ENCODE data around the gene NPR3. TPM values are rescaled to one million over a fixed set of nuclear protein-coding genes. Genes with fewer than 3 reads are reported as not detected.

The NPR3 gene
- total RNA-seq, 1 donor from 2014 or later, result 19.3 TPM

GRCh38 chr5:32711681-32712480 lies 760 bp downstream of the NPR3 start:
- no peak for DNase-seq

GRCh38 chr5:32712481-32713360 lies 1.6 kb downstream of the NPR3 start:
- DNase-seq, result no peak

GRCh38 chr5:32713361-32713769 lies 2.2 kb downstream of the NPR3 start:
- no peak for DNase-seq

GRCh38 chr5:32713770-32714381 lies 2.8 kb downstream of the NPR3 start:
- no peak for DNase-seq

GRCh38 chr5:32714836-32715235 lies 3.7 kb downstream of the NPR3 start:
- DNase-seq, result no peak

GRCh38 chr5:32720300-32720699 lies 9.2 kb downstream of the NPR3 start:
- DNase-seq, result no peak

- no peak for DNase-seq
Measured at GRCh38 chr5:32721626-32722025, 10.5 kb downstream of the NPR3 start.

GRCh38 chr5:32722957-32723356 lies 11.8 kb downstream of the NPR3 start:
- DNase-seq, result no peak

GRCh38 chr5:32724526-32724925 lies 13.4 kb downstream of the NPR3 start:
- DNase-seq, result no peak

- no peak for DNase-seq
Measured at GRCh38 chr5:32726086-32726557, 15.0 kb downstream of the NPR3 start.

- DNase-seq, result no peak
Measured at GRCh38 chr5:32729651-32730050, 18.5 kb downstream of the NPR3 start.

- DNase-seq, result no peak
Measured at GRCh38 chr5:32733590-32734340, 22.6 kb downstream of the NPR3 start.

GRCh38 chr5:32734827-32735378 lies 23.8 kb downstream of the NPR3 start:
- no peak for DNase-seq

GRCh38 chr5:32735512-32735911 lies 24.4 kb downstream of the NPR3 start:
- DNase-seq, result no peak

GRCh38 chr5:32736842-32737241 lies 25.7 kb downstream of the NPR3 start:
- DNase-seq, result no peak

GRCh38 chr5:32740651-32741050 lies 29.5 kb downstream of the NPR3 start:
- no peak for DNase-seq

GRCh38 chr5:32745317-32745716 lies 34.2 kb downstream of the NPR3 start:
- DNase-seq, result no peak

- DNase-seq, result no peak
Measured at GRCh38 chr5:32752411-32752810, 41.3 kb downstream of the NPR3 start.

GRCh38 chr5:32753051-32753450 lies 41.9 kb downstream of the NPR3 start:
- DNase-seq, result no peak

GRCh38 chr5:32753765-32754164 lies 42.6 kb downstream of the NPR3 start:
- DNase-seq, result no peak

- no peak for DNase-seq
Measured at GRCh38 chr5:32754284-32754683, 43.2 kb downstream of the NPR3 start.

GRCh38 chr5:32760091-32760509 lies 49.0 kb downstream of the NPR3 start:
- no peak for DNase-seq
